Muscle layer of duodenum (tissue), 2 donors: ENCODE data around the gene PHLDB2.

Source experiments
- H3K27ac ChIP-seq: one replicate; pipeline ENCODE4 v1.7.0; 2013; ENCODE audit warnings: mild to moderate bottlenecking, low read length
- H3K27me3 ChIP-seq: one replicate; pipeline ENCODE4 v1.7.0; 2013; ENCODE audit warnings: low read depth, mild to moderate bottlenecking, control low read depth, low read length
- H3K36me3 ChIP-seq, 2 donors: one replicate each; pipeline ENCODE4 v1.7.0; 2013; ENCODE audit warnings: low read length in 2 of 2, control low read depth in 1 of 2, mild to moderate bottlenecking in 1 of 2; ENCODE audit not compliant: insufficient read depth in 2 of 2, control insufficient read depth in 1 of 2
- H3K4me1 ChIP-seq, 2 donors: one replicate each; pipeline ENCODE4 v1.7.0; 2013; ENCODE audit warnings: low read length in 2 of 2, mild to moderate bottlenecking in 2 of 2, control low read depth in 1 of 2, moderate library complexity in 1 of 2; ENCODE audit not compliant: insufficient read depth in 2 of 2, control insufficient read depth in 1 of 2
- H3K4me3 ChIP-seq, 2 donors: one replicate each; pipeline ENCODE4 v1.7.0; 2013; ENCODE audit warnings: low read length in 2 of 2, low read depth in 1 of 2, mild to moderate bottlenecking in 1 of 2
- H3K9me3 ChIP-seq, 2 donors: one replicate each; pipeline ENCODE4 v1.7.0; 2013; ENCODE audit warnings: low read length in 2 of 2, control low read depth in 1 of 2, mild to moderate bottlenecking in 1 of 2; ENCODE audit not compliant: control insufficient read depth in 1 of 2
- donor health status: healthy.

Gene PHLDB2

GRCh38 chr3:111823341-111823855 lies 35.7 kb upstream of the PHLDB2 start:
- no peaks in the 10 kb centered on the region for H3K9me3 ChIP-seq
- no peak overlapping the region for H3K4me3 ChIP-seq
- H3K27ac ChIP-seq, result no peak overlapping the region
- no peaks in the 10 kb centered on the region for H3K27me3 ChIP-seq
- no peaks in the 10 kb centered on the region for H3K36me3 ChIP-seq
- no peaks in the 10 kb centered on the region for H3K4me1 ChIP-seq

- Histone ChIP-seq H3K4me3 (no peak overlapping the region), H3K27ac (no peak overlapping the region), H3K27me3 (no peaks in the 10 kb centered on the region), H3K4me1 (no peaks in the 10 kb centered on the region), H3K36me3 (no peaks in the 10 kb centered on the region), H3K9me3 (no peaks in the 10 kb centered on the region)
Observed at GRCh38 chr3:111824351-111824750, 34.7 kb upstream of the PHLDB2 start.

- Histone ChIP-seq H3K4me3 (no peak overlapping the region), H3K4me1 (no peaks in the 10 kb centered on the region), H3K36me3 (no peaks in the 10 kb centered on the region), H3K9me3 (no peaks in the 10 kb centered on the region), H3K27me3 (no peaks in the 10 kb centered on the region), H3K27ac (no peak overlapping the region)
Observed at GRCh38 chr3:111827871-111828270, 31.2 kb upstream of the PHLDB2 start.

DNA sequence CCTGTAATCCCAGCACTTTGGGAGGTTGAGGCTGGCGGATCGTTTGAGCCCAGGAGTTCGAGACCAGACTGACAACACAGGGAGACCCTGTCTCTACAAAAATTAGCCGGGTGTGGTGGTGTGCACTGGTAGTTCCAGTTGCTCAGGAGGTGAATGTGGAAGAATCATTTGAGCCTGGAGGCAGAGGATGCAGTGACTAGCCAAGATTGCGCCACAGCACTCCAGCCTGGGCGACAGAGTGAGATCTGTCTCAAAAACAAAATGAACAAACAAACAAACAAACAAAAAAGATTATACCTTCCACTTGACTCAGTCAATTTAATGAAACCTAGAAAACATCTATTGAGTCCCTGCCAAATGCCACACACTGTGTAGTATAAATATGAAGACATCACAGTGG lies 30.5 kb upstream of the PHLDB2 start:
- H3K4me1 ChIP-seq, result no peaks in the 10 kb centered on the region
- no peaks in the 10 kb centered on the region for H3K27me3 ChIP-seq
- no peak overlapping the region for H3K4me3 ChIP-seq
- H3K9me3 ChIP-seq, result no peaks in the 10 kb centered on the region
- no peak overlapping the region for H3K27ac ChIP-seq
- H3K36me3 ChIP-seq, result no peaks in the 10 kb centered on the region

- Histone ChIP-seq H3K27me3 (no peaks in the 10 kb centered on the region), H3K36me3 (no peaks in the 10 kb centered on the region), H3K4me3 (no peak overlapping the region), H3K9me3 (no peaks in the 10 kb centered on the region), H3K4me1 (no peaks in the 10 kb centered on the region), H3K27ac (no peak overlapping the region)
Observed at GRCh38 chr3:111829023-111829422, 30.0 kb upstream of the PHLDB2 start.

GRCh38 chr3:111831840-111832239 lies 27.2 kb upstream of the PHLDB2 start:
- Histone ChIP-seq H3K9me3 (no peaks in the 10 kb centered on the region), H3K4me1 (no peaks in the 10 kb centered on the region), H3K27ac (no peak overlapping the region), H3K27me3 (no peaks in the 10 kb centered on the region), H3K4me3 (no peak overlapping the region), H3K36me3 (no peaks in the 10 kb centered on the region)

DNA sequence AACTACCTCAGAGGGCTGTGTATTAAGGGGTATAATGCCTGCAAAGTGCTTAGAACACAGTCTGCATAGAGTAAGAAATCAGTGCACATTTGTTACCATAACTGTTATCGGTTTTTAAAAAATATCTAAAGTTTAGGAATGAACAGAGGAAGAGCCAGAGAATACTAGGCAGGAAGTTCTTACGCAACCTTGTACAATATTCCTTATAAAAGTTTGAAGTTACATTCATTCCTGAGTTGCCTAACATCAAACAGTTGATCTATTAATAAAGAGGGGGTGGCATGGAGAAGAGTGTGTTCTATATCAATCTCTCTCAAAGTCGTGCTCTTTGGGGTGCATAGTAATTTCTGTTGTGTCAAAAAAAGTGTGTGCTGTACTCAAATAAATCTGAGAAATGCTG lies 22.0 kb upstream of the PHLDB2 start:
- H3K4me1 ChIP-seq, result no peaks in the 10 kb centered on the region
- no peaks in the 10 kb centered on the region for H3K9me3 ChIP-seq
- no peaks in the 10 kb centered on the region for H3K36me3 ChIP-seq
- H3K4me3 ChIP-seq, result no peak overlapping the region
- H3K27ac ChIP-seq, result no peak overlapping the region
- H3K27me3 ChIP-seq, result no peaks in the 10 kb centered on the region

DNA sequence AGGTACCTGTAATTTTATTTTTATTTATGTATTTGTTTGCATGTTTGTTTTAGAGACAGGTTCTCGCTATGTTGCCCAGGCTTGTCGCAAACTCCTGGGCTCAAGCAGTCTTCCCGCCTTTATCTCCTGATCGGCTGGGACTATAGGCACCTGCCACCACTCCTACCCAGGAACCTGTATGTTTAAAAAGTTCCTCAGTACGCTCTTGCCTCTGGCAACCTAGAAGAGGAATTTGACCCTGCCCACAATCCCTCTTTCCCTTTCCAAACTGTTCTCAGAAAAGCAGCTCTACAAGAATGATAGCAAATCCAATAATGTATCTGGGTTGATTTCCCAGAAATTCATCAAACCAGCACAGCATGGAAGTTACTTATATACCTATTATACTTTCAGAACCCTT lies 20.9 kb upstream of the PHLDB2 start:
- Histone ChIP-seq H3K9me3 (no peaks in the 10 kb centered on the region), H3K4me3 (no peak overlapping the region), H3K36me3 (no peaks in the 10 kb centered on the region), H3K4me1 (no peaks in the 10 kb centered on the region), H3K27ac (no peak overlapping the region), H3K27me3 (no peaks in the 10 kb centered on the region)

DNA sequence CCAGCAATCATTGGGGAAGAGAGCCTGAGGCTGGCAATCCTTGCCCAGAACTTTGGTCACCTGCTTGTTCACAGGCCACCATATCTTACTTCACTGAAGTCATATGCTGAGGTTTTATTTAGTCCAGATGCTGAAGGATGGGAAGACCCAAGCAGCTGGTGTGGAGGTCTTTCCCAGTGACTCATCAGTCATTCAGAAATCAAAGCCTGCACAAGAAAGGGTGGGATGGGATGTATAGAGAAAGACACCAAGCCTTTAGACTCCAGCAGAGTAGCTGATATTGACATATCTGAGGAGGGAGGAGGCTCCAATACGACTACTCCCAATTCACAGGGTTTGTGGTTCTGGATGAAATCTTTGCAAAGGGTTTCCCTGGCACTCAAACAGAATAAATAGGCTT lies 13.0 kb upstream of the PHLDB2 start:
- H3K9me3 ChIP-seq, result no peaks in the 10 kb centered on the region
- no peaks in the 10 kb centered on the region for H3K36me3 ChIP-seq
- no peak overlapping the region for H3K27ac ChIP-seq
- H3K27me3 ChIP-seq, result no peaks in the 10 kb centered on the region
- H3K4me1 ChIP-seq, result no peaks in the 10 kb centered on the region
- H3K4me3 ChIP-seq, result no peak overlapping the region

- Histone ChIP-seq H3K36me3 (no peaks in the 10 kb centered on the region), H3K4me1 (no peaks in the 10 kb centered on the region), H3K27ac (no peak overlapping the region), H3K4me3 (no peak overlapping the region), H3K27me3 (no peaks in the 10 kb centered on the region), H3K9me3 (no peaks in the 10 kb centered on the region)
Observed at GRCh38 chr3:111846717-111847116, 12.3 kb upstream of the PHLDB2 start.

DNA sequence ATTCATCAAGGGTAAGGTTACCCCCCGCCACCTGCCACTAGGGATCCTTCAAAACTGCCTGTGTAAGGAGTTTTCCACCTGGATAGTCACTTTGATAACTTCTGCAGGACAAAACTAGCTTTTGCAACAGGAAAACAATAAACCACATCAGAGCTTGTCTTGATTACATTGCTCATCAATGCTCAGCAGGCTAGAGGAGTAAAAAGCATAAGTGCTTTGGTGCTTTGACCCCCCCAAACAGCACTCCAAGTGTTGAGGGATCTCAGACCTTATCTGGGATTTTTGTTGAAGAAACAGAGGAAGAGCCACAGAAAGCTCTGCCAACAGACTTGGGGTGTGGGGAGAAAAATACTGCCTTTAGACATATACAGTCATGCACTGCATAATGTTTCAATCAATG lies 10.8 kb upstream of the PHLDB2 start:
- H3K4me1 ChIP-seq, result peaks cover 0 to 5% of the 10 kb centered on the region in 2 donors
- H3K36me3 ChIP-seq, result no peaks in the 10 kb centered on the region
- H3K4me3 ChIP-seq, result no peak overlapping the region
- no peaks in the 10 kb centered on the region for H3K9me3 ChIP-seq
- no peaks in the 10 kb centered on the region for H3K27me3 ChIP-seq
- H3K27ac ChIP-seq, result no peak overlapping the region

- Histone ChIP-seq H3K27ac (no peak overlapping the region), H3K36me3 (no peaks in the 10 kb centered on the region), H3K27me3 (no peaks in the 10 kb centered on the region), H3K4me3 (no peak overlapping the region), H3K9me3 (no peaks in the 10 kb centered on the region), H3K4me1 (peaks cover 0 to 5% of the 10 kb centered on the region in 2 donors)
Observed at GRCh38 chr3:111848778-111849177, 10.3 kb upstream of the PHLDB2 start.
